ENCODE results near the gene IL2RA. TPM values are rescaled to one million over a fixed set of nuclear protein-coding genes. Genes with fewer than 3 reads are reported as not detected.

Gene IL2RA
- total and polyA plus RNA-seq, 3 donors from 2014 or later = 0.62 to 1.0 TPM; not detected in 1

GRCh38 chr10:6083523-6084475, 21.6 kb upstream of the IL2RA start:
- TF ChIP-seq CTCF (IDR thresholded peaks at IDR 0.05) (no peak), POLR2A (IDR thresholded peaks at IDR 0.05) (no peak)
- Histone ChIP-seq H3K27me3 (no peaks in the 10 kb centered on the region), H3K27ac (no peak overlapping the region), H3K9me3 (no peaks in the 10 kb centered on the region), H3K4me3 (no peak overlapping the region), H3K36me3 (ENCODE audit: low read depth, missing control alignments) (no peaks in the 10 kb centered on the region), H3K4me1 (peaks cover 15% of the 10 kb centered on the region)
- 56 to 58% methylated on average over 17 of the region's 17 CpGs for WGBS, 2 donors
- no peak for DNase-seq
- intact Hi-C loops (cut with DNase I; ENCODE audit: low total_unique reads) = no loop called here

DNA sequence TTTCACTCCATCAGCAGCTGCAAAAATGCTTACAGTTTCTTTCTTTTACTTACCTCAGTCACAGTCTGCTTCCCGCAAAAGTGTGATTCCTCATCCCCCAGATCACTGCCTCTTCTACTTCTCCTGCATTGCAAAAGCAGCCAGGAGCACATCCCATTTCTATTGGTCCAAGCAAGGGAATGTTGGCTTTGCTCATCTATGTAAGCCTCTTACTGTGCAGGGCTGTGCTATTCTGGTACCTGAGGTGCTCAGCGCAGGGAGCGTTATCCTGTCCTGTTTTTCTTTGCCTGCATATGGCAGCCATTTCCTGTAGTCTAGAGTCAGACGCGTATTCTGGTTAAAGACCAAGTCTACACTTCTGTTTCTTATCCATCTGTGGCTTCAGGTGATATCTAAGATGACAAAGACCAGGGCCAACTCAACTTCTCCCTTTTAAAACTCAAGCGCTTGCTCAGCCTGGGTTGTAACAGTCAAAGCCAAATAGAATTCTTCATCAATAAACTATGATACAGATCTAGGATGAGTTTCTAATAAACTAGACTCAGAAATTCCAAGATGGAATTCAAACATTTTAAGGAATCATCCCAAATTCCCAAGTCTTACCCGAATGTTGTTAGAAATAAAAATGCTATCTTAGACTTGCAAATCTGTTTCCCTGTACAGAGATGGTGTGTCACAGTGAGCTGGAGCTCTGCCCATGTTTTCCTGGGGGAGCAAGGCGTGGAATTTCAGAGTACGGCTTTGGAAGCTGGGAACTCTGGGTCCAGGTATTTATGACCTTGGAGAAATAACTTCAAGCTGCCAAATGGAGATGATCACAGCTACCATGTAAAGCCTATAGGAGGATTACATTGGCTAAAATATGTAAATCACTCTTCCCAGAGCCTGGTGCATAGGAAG, 20.6 kb upstream of the IL2RA start:
- WGBS, 2 donors = 74 to 75% methylated on average over 9 of the region's 9 CpGs
- DNase-seq = no peak
- no peak overlapping the region for H3K4me3 ChIP-seq
- H3K4me1 ChIP-seq = peaks cover 15% of the 10 kb centered on the region
- H3K27ac ChIP-seq = no peak overlapping the region
- H3K9me3 ChIP-seq = no peaks in the 10 kb centered on the region
- intact Hi-C loops (cut with DNase I; ENCODE audit: low total_unique reads) = no loop called here
- no peaks in the 10 kb centered on the region for H3K27me3 ChIP-seq
- TF ChIP-seq CTCF (IDR thresholded peaks at IDR 0.05) (no peak), POLR2A (IDR thresholded peaks at IDR 0.05) (no peak)
- H3K36me3 ChIP-seq (ENCODE audit: low read depth, missing control alignments) = no peaks in the 10 kb centered on the region

- H3K36me3 ChIP-seq (ENCODE audit: low read depth, missing control alignments) = no peaks in the 10 kb centered on the region
- no peak for DNase-seq
- no peaks in the 10 kb centered on the region for H3K27me3 ChIP-seq
- no peak overlapping the region for H3K4me3 ChIP-seq
- H3K27ac ChIP-seq = no peak overlapping the region
- intact Hi-C loops (cut with DNase I; ENCODE audit: low total_unique reads) = no loop called here
- 88 to 91% methylated on average over 4 of the region's 4 CpGs for WGBS, 2 donors
- H3K9me3 ChIP-seq = no peaks in the 10 kb centered on the region
- H3K4me1 ChIP-seq = peaks cover 5% of the 10 kb centered on the region
- TF ChIP-seq POLR2A (IDR thresholded peaks at IDR 0.05) (no peak), CTCF (IDR thresholded peaks at IDR 0.05) (no peak)
These were observed 18.3 kb upstream of the IL2RA start for GRCh38 chr10:6080417-6080973.

DNA sequence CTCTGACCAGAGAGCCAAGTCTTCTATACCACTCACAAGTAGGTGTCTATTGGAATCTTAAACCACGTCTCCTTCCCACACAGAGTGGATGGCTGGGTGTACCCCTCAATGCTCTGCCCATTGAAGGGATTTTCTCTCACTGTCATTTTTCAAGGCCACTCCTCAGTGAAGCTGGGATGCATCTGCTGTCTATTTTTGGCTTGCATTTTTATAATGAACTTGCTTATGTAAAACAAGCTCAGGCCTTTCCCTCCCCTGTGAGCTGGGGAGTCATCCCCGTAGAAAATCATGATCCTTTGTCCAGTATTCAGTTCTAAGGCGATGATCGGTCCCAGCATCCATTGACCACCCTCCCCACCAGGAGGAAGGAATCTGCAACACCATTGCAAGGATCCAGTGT, 16.9 kb upstream of the IL2RA start:
- WGBS, 2 donors = 91 to 94% methylated on average over 4 of the region's 4 CpGs
- intact Hi-C loops (cut with DNase I; ENCODE audit: low total_unique reads) = no loop called here
- no peaks in the 10 kb centered on the region for H3K36me3 ChIP-seq (ENCODE audit: low read depth, missing control alignments)

More for the DNA sequence above, 16.9 kb upstream of the IL2RA start:
- Histone ChIP-seq H3K27me3 (no peaks in the 10 kb centered on the region), H3K9me3 (no peaks in the 10 kb centered on the region), H3K27ac (no peak overlapping the region), H3K4me3 (no peak overlapping the region), H3K4me1 (peaks cover 10% of the 10 kb centered on the region)
- TF ChIP-seq POLR2A (IDR thresholded peaks at IDR 0.05) (no peak), CTCF (IDR thresholded peaks at IDR 0.05) (no peak)
- no peak for DNase-seq

Data from testis (tissue), 3 donors.